Posterior cingulate gyrus (tissue), 11 donors: ENCODE measurements around the gene TEK.

Experiments used
- DNase-seq, 10 donors: peaks; one replicate each; pipeline versions ENCODE4 v3.0.0 to v3.0.0-alpha.2; 2020 to 2021; ENCODE audit warnings: mixed read lengths in 3 of 10
- intact Hi-C: fragments of 100-400 bp; cut with DNase I; formaldehyde crosslinking; loops from one replicate; pipeline ENCODE4 v1.15.1; 2023

Gene TEK

GRCh38 chr9:27118916-27119315, 9.9 kb downstream of the TEK start:
- intact Hi-C loops = no loop called here
- DNase-seq = no peak

DNA sequence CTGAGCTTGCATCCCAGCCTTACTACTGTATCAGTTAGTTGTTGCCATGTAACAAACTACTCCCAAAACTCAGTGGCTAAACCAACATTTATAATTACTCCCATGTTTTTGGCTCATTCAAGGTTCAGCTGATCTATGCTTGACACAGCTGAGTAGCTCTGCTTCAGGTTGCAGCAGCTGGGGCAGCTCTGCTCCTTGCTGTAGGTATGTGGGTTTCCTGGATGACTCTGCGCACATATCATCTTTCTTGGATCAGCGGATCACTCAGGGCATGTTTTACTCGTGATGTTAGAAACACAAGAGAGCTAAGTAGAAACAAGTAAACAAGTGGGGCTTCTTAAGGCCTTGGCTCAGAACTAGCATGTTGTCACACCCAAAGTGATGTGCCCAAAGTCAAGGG, 15.1 kb downstream of the TEK start:
- DNase-seq = no peak
- intact Hi-C loops = loop anchor here (10.0 kb wide), 1 partner anchor 71 kb away; no protein-coding TSS in a partner anchor

DNA sequence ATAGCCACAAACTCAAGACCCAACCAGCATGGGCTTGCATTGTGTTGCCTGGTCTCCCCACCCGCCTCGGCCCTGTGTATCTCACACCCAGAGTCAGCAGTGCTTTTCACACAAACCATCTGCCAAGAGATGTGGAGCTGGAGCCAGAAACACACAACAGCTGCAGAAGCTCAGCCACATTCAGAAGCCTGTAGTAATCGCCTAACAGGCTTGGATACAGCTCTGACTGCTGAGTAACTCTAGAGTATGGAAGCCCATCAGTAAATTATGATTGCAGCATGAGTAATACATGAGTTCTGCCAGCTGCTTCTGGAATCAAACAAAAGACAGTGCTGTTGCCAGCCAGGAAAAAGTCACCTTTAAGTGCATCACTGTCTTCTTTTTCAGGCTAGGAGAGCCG, 16.0 kb downstream of the TEK start:
- peak in 9 of 10 donors; percentile 16 to 93 (median 66) for DNase-seq
- intact Hi-C loops = loop anchor here (10.0 kb wide), 1 partner anchor 70 kb away; no protein-coding TSS in a partner anchor

- DNase-seq = no peak
- intact Hi-C loops = loop anchor here (10.0 kb wide), 1 partner anchor 69 kb away; no protein-coding TSS in a partner anchor
Measured at GRCh38 chr9:27125936-27126335, 16.9 kb downstream of the TEK start.

GRCh38 chr9:27126670-27127069, 17.6 kb downstream of the TEK start:
- no peak for DNase-seq
- intact Hi-C loops = loop anchor here (10.0 kb wide), 1 partner anchor 68 kb away; no protein-coding TSS in a partner anchor

DNA sequence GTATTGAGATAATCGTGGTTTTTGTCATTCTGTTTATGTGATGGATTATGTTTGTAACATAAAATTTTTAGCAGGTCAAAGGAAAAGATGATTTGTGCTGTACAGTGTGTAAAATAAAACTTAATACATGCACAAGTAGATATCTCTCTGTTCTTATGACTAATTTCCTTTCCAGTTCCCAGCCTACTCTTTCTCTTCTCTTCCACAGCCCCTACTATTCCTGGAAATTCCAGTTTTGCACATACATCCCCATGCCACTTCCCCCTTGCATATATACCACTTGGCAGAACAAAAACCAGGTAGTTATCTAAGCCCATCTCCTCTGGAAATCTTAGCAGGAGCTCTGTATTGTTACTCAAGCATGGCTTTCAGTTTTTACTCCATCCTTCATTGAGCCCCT, 20.2 kb downstream of the TEK start:
- no peak for DNase-seq
- intact Hi-C loops = loop anchor here (10.0 kb wide), 1 partner anchor 66 kb away; no protein-coding TSS in a partner anchor

DNA sequence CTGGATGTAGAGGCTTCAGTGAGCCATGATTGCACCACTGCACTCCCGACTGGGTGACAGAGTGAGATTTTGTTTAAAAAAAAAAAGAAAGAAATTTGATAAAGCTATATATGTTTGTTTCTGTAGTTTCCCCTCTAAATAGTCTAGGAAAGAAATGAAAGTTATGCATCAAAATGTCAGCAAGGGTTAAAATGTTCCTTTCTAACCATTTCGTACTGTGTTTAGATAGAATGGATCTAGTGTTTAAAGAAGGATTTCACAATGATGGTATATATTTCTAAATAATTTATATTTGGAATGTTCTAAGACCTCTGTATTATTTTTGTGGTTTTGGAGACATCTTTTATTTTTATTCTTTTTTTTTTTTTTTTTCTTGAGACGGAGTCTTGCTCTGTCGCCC, 22.7 kb downstream of the TEK start:
- no peak for DNase-seq
- intact Hi-C loops = no loop called here

GRCh38 chr9:27133817-27134216, 24.8 kb downstream of the TEK start:
- no peak for DNase-seq
- intact Hi-C loops = no loop called here

- DNase-seq = no peak
Measured at GRCh38 chr9:27142299-27142930, 33.4 kb downstream of the TEK start.

GRCh38 chr9:27145143-27145542, 36.1 kb downstream of the TEK start:
- DNase-seq = no peak
- intact Hi-C loops = no loop called here

More at GRCh38 chr9:27142299-27142930, 33.4 kb downstream of the TEK start:
- intact Hi-C loops = no loop called here

DNA sequence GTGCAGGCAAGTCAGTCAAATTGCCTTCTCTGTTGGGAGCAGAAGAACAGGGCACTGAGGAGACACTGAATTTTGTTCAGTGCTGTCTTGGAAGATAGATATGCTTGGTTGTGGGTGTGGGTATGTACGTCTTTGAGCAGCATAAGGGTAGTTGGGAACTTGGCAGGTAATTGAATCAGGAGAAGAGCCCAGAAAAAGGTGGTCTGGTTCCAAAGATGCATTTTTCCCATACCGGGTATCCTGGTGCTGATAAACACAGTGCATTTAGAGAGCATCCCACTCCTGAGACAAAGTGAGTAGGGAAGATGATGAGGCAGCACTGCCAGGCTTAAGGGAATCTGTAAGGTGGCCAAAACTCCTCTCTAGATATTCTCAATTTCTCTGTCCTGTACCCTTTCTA, 40.6 kb downstream of the TEK start:
- DNase-seq = no peak
- intact Hi-C loops = no loop called here

GRCh38 chr9:27150746-27151406, 41.9 kb downstream of the TEK start:
- no peak for DNase-seq
- intact Hi-C loops = no loop called here

- DNase-seq = no peak
Measured at GRCh38 chr9:27151693-27152404, 42.8 kb downstream of the TEK start.

DNA sequence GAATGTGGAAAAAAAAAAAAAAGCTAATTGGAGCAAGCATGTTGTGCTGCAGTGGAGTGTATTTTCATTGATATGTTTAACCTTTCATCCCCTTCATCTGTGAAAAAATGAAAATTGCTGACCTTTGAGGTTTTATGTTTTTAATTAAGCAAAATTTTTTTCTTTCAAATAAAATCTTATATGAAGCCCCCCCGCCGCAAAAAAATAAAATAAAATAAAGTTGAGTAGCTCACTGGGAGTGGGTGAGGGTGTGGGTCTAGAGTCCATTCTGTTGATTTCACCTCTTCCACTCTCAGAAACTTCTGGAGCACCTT, 43.3 kb downstream of the TEK start:
- DNase-seq = no peak
- intact Hi-C loops = no loop called here

More at GRCh38 chr9:27151693-27152404, 42.8 kb downstream of the TEK start:
- intact Hi-C loops = no loop called here

- DNase-seq = no peak
Measured at GRCh38 chr9:27154908-27155307, 45.9 kb downstream of the TEK start.

DNA sequence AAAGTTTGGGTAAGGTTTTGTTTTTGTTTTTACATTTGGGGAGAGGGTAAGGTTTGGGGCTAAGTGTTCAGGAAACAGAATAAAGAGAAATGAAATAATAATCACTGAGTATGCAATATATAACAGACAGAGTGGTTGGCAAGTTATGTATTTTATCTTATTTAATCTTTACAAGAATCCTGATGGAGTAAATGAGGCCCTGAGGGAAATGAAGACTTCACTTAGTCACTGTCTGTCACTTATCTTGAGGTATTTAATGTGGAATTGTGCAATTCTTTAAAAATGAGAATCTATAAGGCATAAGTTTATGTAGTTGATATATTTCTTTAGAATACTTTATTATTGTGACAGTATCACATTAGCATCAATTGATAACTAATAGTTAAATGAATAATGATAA, 48.1 kb downstream of the TEK start:
- no peak for DNase-seq
- intact Hi-C loops = no loop called here

More at GRCh38 chr9:27154908-27155307, 45.9 kb downstream of the TEK start:
- intact Hi-C loops = no loop called here

GRCh38 chr9:27157736-27158135, 48.7 kb downstream of the TEK start:
- DNase-seq = no peak
- intact Hi-C loops = no loop called here

DNA sequence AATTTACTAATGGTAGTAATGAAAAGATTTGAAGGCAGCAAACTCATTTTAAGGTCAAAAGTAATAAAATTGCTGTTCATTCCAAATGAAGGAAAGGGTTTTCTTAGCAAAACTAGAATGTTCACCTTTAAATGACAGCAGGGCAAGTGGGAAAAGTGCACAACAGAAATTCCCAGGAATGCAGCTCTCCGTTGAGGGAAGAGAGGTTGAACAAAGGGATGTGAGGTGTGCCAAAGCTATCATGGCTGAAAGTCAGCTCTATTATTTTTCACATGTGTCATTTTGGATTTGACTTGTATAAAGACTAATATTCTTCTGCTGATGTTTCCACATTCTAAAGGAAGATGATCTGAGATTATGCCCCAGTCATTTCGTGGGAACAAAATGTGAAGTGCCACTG, 51.6 kb downstream of the TEK start:
- intact Hi-C loops = no loop called here
- no peak for DNase-seq

- intact Hi-C loops = no loop called here
- no peak for DNase-seq
Measured at GRCh38 chr9:27162045-27162444, 53.0 kb downstream of the TEK start.

- intact Hi-C loops = no loop called here
Measured at GRCh38 chr9:27165068-27165467, 56.0 kb downstream of the TEK start.

DNA sequence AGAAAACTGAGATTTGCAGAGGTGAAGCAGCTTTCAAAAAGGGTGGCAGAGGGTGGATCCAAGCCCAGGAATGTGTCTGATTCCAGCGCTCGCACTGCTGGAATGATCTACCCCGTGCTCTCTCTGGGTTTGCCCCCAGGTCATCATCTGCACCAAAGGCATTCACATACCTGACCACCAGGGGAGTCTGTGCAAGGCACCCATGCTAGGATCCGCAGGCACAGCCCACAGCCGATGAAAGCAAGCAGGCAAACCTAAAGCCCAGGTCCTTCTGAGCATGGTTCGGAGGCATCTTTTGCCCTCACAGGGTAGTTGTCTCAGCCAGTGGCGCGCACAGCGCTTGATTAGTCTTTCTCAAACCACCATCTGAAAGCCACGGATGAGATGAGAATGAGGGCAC, 56.6 kb downstream of the TEK start:
- intact Hi-C loops = no loop called here
- DNase-seq = peak in 1 of 10 donors; percentile 45

More at GRCh38 chr9:27165068-27165467, 56.0 kb downstream of the TEK start:
- DNase-seq = no peak

DNA sequence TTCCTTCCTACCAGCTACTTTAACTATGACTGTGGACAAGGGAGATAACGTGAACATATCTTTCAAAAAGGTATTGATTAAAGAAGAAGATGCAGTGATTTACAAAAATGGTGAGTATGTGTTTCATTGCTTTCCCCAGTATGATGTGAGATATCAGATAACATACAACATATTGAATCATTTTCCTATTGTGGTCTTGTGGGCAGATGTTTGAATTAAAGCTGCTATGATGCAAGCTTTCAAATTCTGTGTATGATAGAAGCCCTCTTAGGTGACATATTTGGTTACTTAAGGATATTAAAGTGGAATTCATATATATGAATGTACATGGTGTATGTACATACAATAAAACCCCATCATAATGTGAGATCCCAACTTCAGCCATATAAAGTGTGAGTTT, 59.5 kb downstream of the TEK start:
- DNase-seq = no peak
- intact Hi-C loops = no loop called here
